HCT116 (cell line): ENCODE data around the gene PLA2G1B. TPM values are rescaled to one million over a fixed set of nuclear protein-coding genes. Genes with fewer than 3 reads are reported as not detected.

Experiments
- ATAC-seq: fragments of 200-7000 bp; cut with Tn5 transposase; 2 replicates; pipeline ENCODE4 v1.9.1; 2020; ENCODE audit warnings: mild to moderate bottlenecking, moderate library complexity
- Bru-seq: library from RNA; stranded (reverse); fragments of 400-500 nt; gene quantifications from one replicate; lab custom pipeline; 2021; lab: Mats Ljungman, UMichigan
- BruChase-seq, 2 experiments: library from RNA; stranded (reverse); fragments of 400-500 nt; gene quantifications; one replicate each; lab custom pipeline; 2021; lab: Mats Ljungman, UMichigan
- BruUV-seq: library from RNA; stranded (reverse); fragments of 400-500 nt; replicated peaks from 2 replicates; lab custom pipeline; 2021; lab: Mats Ljungman, UMichigan
- CTCF ChIA-PET: fragments of 300-600 bp; sonication (Branson Sonifier 250); formaldehyde crosslinking; loops from one replicate; lab custom pipeline; 2021; ENCODE audit warnings: antibody characterized with exemption; lab: Charles Lee
- POLR2A ChIA-PET: fragments of 300-600, 350-600 bp; sonication (Branson Sonifier 250); formaldehyde crosslinking; loops from one replicate; lab custom pipeline; 2021; ENCODE audit warnings: antibody characterized with exemption; lab: Charles Lee
- RAD21 ChIA-PET, 2 experiments: fragments of 300-600 bp; sonication (Branson Sonifier 250); formaldehyde crosslinking; loops; one replicate each; lab custom pipeline; 2023; ENCODE audit warnings: low total read pairs in 2 of 2; ENCODE audit not compliant: uncharacterized antibody in 2 of 2, unreplicated experiment in 2 of 2, low non-redundant PET in 1 of 2; lab: Charles Lee
- DNase-seq: peaks from one replicate; pipeline ENCODE4 v3.0.0-alpha.2; 2010; ENCODE audit warnings: low read depth, low spot score
- H2AFZ ChIP-seq: fragments of 200-600 bp; shearing (Covaris generic), sonication (generic); 2 replicates; pipeline ENCODE4 v1.6.1; 2017; ENCODE audit warnings: low read depth, mixed run types, mixed read lengths, antibody characterized with exemption, low read length; ENCODE audit not compliant: poor library complexity, severe bottlenecking
- H3K27ac ChIP-seq: 2 replicates; pipeline ENCODE4 v1.5.1; 2012; ENCODE audit warnings: low read depth, low read length
- H3K27me3 ChIP-seq: fragments of 200-600 bp; sonication (generic); 2 replicates; pipeline ENCODE4 v1.6.1; 2016; ENCODE audit warnings: mixed run types, low read length, mixed read lengths; ENCODE audit not compliant: insufficient read depth
- H3K36me3 ChIP-seq, 2 experiments: fragments of 200-500 bp in 1 of 2; fragments of 200-600 bp in 1 of 2; sonication (Bioruptor generic) in 1 of 2; sonication (generic) in 1 of 2; 2 replicates each; pipeline versions ENCODE4 v1.5.1 to v1.6.1; 2014 to 2016; ENCODE audit warnings: low read length in 2 of 2, inconsistent platforms in 1 of 2, mixed read lengths in 1 of 2, mixed run types in 1 of 2; ENCODE audit not compliant: insufficient read depth in 2 of 2, control insufficient read depth in 1 of 2
- H3K4me1 ChIP-seq, 2 experiments: fragments of 200-600 bp in 1 of 2; sonication (generic) in 1 of 2; 2 replicates each; pipeline versions ENCODE4 v1.5.1 to v1.6.1; 2012 to 2017; ENCODE audit warnings: low read length in 2 of 2, inconsistent platforms in 1 of 2, mild to moderate bottlenecking in 1 of 2, mixed read lengths in 1 of 2, mixed run types in 1 of 2, moderate library complexity in 1 of 2; ENCODE audit not compliant: insufficient read depth in 2 of 2, control insufficient read depth in 1 of 2
- H3K4me2 ChIP-seq: fragments of 200-600 bp; sonication (generic); 2 replicates; pipeline ENCODE4 v1.6.1; 2017; ENCODE audit warnings: mixed run types, low read length, mixed read lengths
- H3K4me3 ChIP-seq, 2 experiments: fragments of 200-600 bp in 1 of 2; sonication (generic) in 1 of 2; replicated peaks in 1 of 2; 2 replicates each; pipeline ENCODE4 v1.5.1; 2011 to 2016; ENCODE audit warnings: low read length in 2 of 2, control low read depth in 1 of 2, low read depth in 1 of 2, mild to moderate bottlenecking in 1 of 2, mixed read lengths in 1 of 2, mixed run types in 1 of 2
- H3K79me2 ChIP-seq: fragments of 200-600 bp; sonication (generic); 2 replicates; pipeline ENCODE4 v1.6.1; 2017; ENCODE audit warnings: mild to moderate bottlenecking, mixed run types, low read length, moderate library complexity, mixed read lengths; ENCODE audit not compliant: insufficient read depth
- H3K9ac ChIP-seq: fragments of 200-600 bp; sonication (generic); 2 replicates; pipeline ENCODE4 v1.6.1; 2016; ENCODE audit warnings: low read length, mixed read lengths
- H3K9me2 ChIP-seq: fragments of 200-600 bp; sonication (generic), shearing (Covaris generic); 2 replicates; pipeline ENCODE4 v1.6.1; 2017; ENCODE audit warnings: mixed run types, mild to moderate bottlenecking, moderate library complexity; ENCODE audit not compliant: insufficient read depth
- H3K9me3 ChIP-seq, 2 experiments: fragments of 200-500 bp in 1 of 2; fragments of 200-600 bp in 1 of 2; sonication (Bioruptor generic) in 1 of 2; sonication (generic) in 1 of 2; 2 replicates each; pipeline ENCODE4 v1.6.1; 2014 to 2017; ENCODE audit warnings: low read length in 2 of 2, mixed read lengths in 2 of 2, inconsistent platforms in 1 of 2, low read depth in 1 of 2, mild to moderate bottlenecking in 1 of 2, mixed run types in 1 of 2, moderate library complexity in 1 of 2; ENCODE audit not compliant: control insufficient read depth in 1 of 2, insufficient read depth in 1 of 2
- H4K20me1 ChIP-seq: fragments of 200-600 bp; sonication (generic), shearing (Covaris generic); 2 replicates; pipeline ENCODE4 v1.6.1; 2017; ENCODE audit warnings: mixed run types, mild to moderate bottlenecking, moderate library complexity; ENCODE audit not compliant: insufficient read depth
- ATF3 ChIP-seq: IDR thresholded peaks from 2 replicates; pipeline ENCODE4 v1.6.1; 2012
- CBX3 ChIP-seq: IDR thresholded peaks from 2 replicates; pipeline ENCODE4 v1.6.1; 2012; ENCODE audit warnings: low read depth
- CTCF ChIP-seq, 3 experiments: fragments of 200-600 bp in 1 of 3; sonication (generic) in 1 of 3; IDR thresholded peaks in 2 of 3; conservative IDR thresholded peaks in 1 of 3; 2 replicates each; pipeline ENCODE4 v1.5.1; 2012 to 2017; ENCODE audit warnings: low read depth in 2 of 3, low read length in 2 of 3, antibody characterized with exemption in 1 of 3, borderline replicate concordance in 1 of 3, control low read depth in 1 of 3, mild to moderate bottlenecking in 1 of 3, mixed read lengths in 1 of 3, mixed run types in 1 of 3, moderate library complexity in 1 of 3; ENCODE audit not compliant: insufficient read depth in 1 of 3
- EZH2 ChIP-seq: fragments of 200-600 bp; sonication (generic); IDR thresholded peaks from 2 replicates; pipeline ENCODE4 v1.6.1; 2017; ENCODE audit warnings: antibody characterized with exemption, mixed run types
- FOSL1 ChIP-seq: IDR thresholded peaks from 2 replicates; pipeline ENCODE4 v1.6.1; 2012; ENCODE audit warnings: low read depth
- JUND ChIP-seq: IDR thresholded peaks from 2 replicates; pipeline ENCODE4 v1.6.1; 2012
- MAX ChIP-seq: IDR thresholded peaks from 2 replicates; pipeline ENCODE4 v1.6.1; 2012
- POLR2A ChIP-seq: IDR thresholded peaks from 2 replicates; pipeline ENCODE4 v1.7.0; 2011; ENCODE audit warnings: borderline replicate concordance; ENCODE audit not compliant: insufficient read depth, insufficient read length; ENCODE audit errors: extremely low read depth
- POLR2AphosphoS5 ChIP-seq: IDR thresholded peaks from 2 replicates; pipeline ENCODE4 v1.6.1; 2011; ENCODE audit warnings: mild to moderate bottlenecking, low read depth, low read length, moderate library complexity
- RAD21 ChIP-seq: IDR thresholded peaks from 2 replicates; pipeline ENCODE4 v1.6.1; 2012; ENCODE audit warnings: low read depth, mild to moderate bottlenecking
- SIN3A ChIP-seq: IDR thresholded peaks from 2 replicates; pipeline ENCODE4 v1.6.1; 2012; ENCODE audit warnings: low read depth
- TCF7L2 ChIP-seq: IDR thresholded peaks from 2 replicates; pipeline ENCODE4 v1.7.0; 2011; ENCODE audit warnings: borderline replicate concordance, inconsistent platforms; ENCODE audit not compliant: insufficient read depth, insufficient read length; ENCODE audit errors: extremely low read depth
- ZBTB33 ChIP-seq: IDR thresholded peaks from 2 replicates; pipeline ENCODE4 v1.6.1; 2011; ENCODE audit warnings: mild to moderate bottlenecking, low read length, moderate library complexity; ENCODE audit not compliant: insufficient replicate concordance; ENCODE audit errors: extremely low read depth
- ZFX ChIP-seq: fragments of 450-650 bp; IDR thresholded peaks from 2 replicates; pipeline ENCODE4 v1.6.1; 2017
- intact Hi-C: fragments of 100-400 bp; cut with micrococcal nuclease; formaldehyde crosslinking; loops from 2 replicates; pipeline ENCODE4 v1.10.0; 2022
- long read RNA-seq: library from polyadenylated mRNA; unstranded; transcript quantifications from one replicate; pipeline ENCODE4 v2.0.0, GENCODE V29; 2021; ENCODE audit not compliant: unreplicated experiment
- polyA plus RNA-seq: library from polyadenylated mRNA; unstranded; fragments of >200 nt; gene quantifications from 2 replicates; pipeline ENCODE4 v1.2.1, GENCODE V29; 2012; ENCODE audit warnings: missing spikeins
- total RNA-seq: library from RNA; stranded (reverse); gene quantifications from one replicate; pipeline ENCODE4 v1.2.1, GENCODE V29; 2021; ENCODE audit not compliant: unreplicated experiment

PLA2G1B gene
- total RNA-seq (2.0 TPM), Bru-seq, nascent RNA (percentile 14 among the genes with signal in this experiment), BruChase-seq, experiment 1, labeled RNA remaining after a 6-hour chase (not detected), BruChase-seq, experiment 2, labeled RNA remaining after a 2-hour chase (percentile 14 among the genes with signal in this experiment)
- not detected in 2 replicates for polyA plus RNA-seq
- long read RNA-seq = 0 reads

- Histone ChIP-seq H4K20me1 (no peaks in the 10 kb centered on the region), H3K79me2 (no peaks in the 10 kb centered on the region), H3K9me2 (no peaks in the 10 kb centered on the region), H3K27ac (no peak within 1 kb of the TSS), H3K27me3 (no peaks in the 10 kb centered on the region), H3K36me3 (no peaks in the 10 kb centered on the region), H3K9me3 (no peaks in the 10 kb centered on the region), H3K4me1 (peaks cover 0 to 8% of the 10 kb centered on the region in 2 experiments; a peak in 1 of 4 replicates), H3K4me3 (no peak within 1 kb of the TSS), H3K4me2 (no peak within 1 kb of the TSS), H3K9ac (no peak within 1 kb of the TSS), H2AFZ (no peak within 1 kb of the TSS)
- BruUV-seq = no TSS peak
- intact Hi-C loops = loop anchor here (5.0 to 10.0 kb wide), 3 partner anchors 207 to 680 kb away; partner anchors contain the start of genes POP5 and RNF10
- POLR2A ChIA-PET = interaction anchor here (1.6 to 2.3 kb wide), 2 partner anchors 8 to 36 kb away, joined by 4 to 10 read pairs; partner anchors contain the start of gene RNU4-2
- DNase-seq (no peak), ATAC-seq (no peak)
- CTCF ChIA-PET = interaction anchor here (0.9 to 2.0 kb wide), 3 partner anchors 8 to 321 kb away, joined by 3 to 7 read pairs (median 7); no protein-coding TSS in a partner anchor
- no peak for TF ChIP-seq FOSL1
- no peak for TF ChIP-seq EZH2
- no peak for TF ChIP-seq SIN3A
- no peak for TF ChIP-seq POLR2A
- TF ChIP-seq CBX3 = no peak
- no peak for TF ChIP-seq JUND
- no peak for TF ChIP-seq RAD21
- no peak for TF ChIP-seq ZFX
- TF ChIP-seq ZBTB33 = no peak
- TF ChIP-seq POLR2AphosphoS5 = no peak
- TF ChIP-seq TCF7L2 = no peak
- no peak for TF ChIP-seq CTCF (IDR thresholded peaks at IDR 0.05 in 2 of 3, conservative IDR thresholded peaks at IDR 0.05 in 1 of 3; ENCODE audit: borderline replicate concordance in 1 of 3, insufficient read depth in 1 of 3, low read depth in 2 of 3, low read length in 2 of 3)
- TF ChIP-seq MAX = no peak
- TF ChIP-seq ATF3 = no peak
- RAD21 ChIA-PET = no interaction called here
Observed at GRCh38 chr12:120327593-120327992, at the start of gene PLA2G1B. TSS of gene PLA2G1B (minus strand) at chr12:120327779. CDS start at chr12:120327753, 26 bp downstream.
